Gastroesophageal sphincter (tissue), 4 donors: ENCODE measurements around the gene ST3GAL5. TPM values are rescaled to one million over a fixed set of nuclear protein-coding genes. Genes with fewer than 3 reads are reported as not detected.

ENCODE experiments used
- ATAC-seq: fragments of 150-250 bp; one replicate; pipeline ENCODE4 v1.9.1; 2016; ENCODE audit warnings: mild to moderate bottlenecking, moderate library complexity
- H3K27ac ChIP-seq, 4 donors: fragments of 200-600 bp; sonication (generic) in 3 of 4; 1 replicate in 3 of 4; 2 replicates in 1 of 4; pipeline ENCODE4 v1.5.1; 2016 to 2019
- H3K27me3 ChIP-seq: fragments of 200-600 bp; sonication (generic); one replicate; pipeline ENCODE4 v1.5.1; 2019
- H3K36me3 ChIP-seq, 2 donors: fragments of 200-600 bp; sonication (generic); one replicate each; pipeline ENCODE4 v1.5.1; 2019; ENCODE audit warnings: control low read depth in 1 of 2
- H3K4me1 ChIP-seq, 3 donors: fragments of 200-600 bp; sonication (generic); 1 replicate in 2 of 3; 2 replicates in 1 of 3; pipeline ENCODE4 v1.5.1; 2016 to 2019; ENCODE audit warnings: control low read depth in 2 of 3
- H3K4me3 ChIP-seq, 2 donors: fragments of 200-600 bp; sonication (generic); one replicate each; pipeline ENCODE4 v1.5.1; 2019; ENCODE audit warnings: mild to moderate bottlenecking in 1 of 2, moderate library complexity in 1 of 2
- H3K9me3 ChIP-seq, 3 donors: fragments of 200-600 bp; sonication (generic); one replicate each; pipeline ENCODE4 v1.5.1; 2017 to 2019; ENCODE audit warnings: control low read depth in 2 of 3
- CTCF ChIP-seq, 4 experiments: fragments of 200-600 bp in 2 of 4; fragments of 450-650 bp in 2 of 4; sonication (generic) in 1 of 4; IDR thresholded peaks; one replicate each; pipeline ENCODE4 v1.5.1; 2017 to 2019; ENCODE audit warnings: antibody characterized with exemption in 4 of 4, mild to moderate bottlenecking in 2 of 4, moderate library complexity in 2 of 4
- EP300 ChIP-seq: sonication (generic); formaldehyde crosslinking; IDR thresholded peaks from one replicate; pipeline ENCODE4 v1.6.1; 2017; ENCODE audit warnings: antibody characterized with exemption, mild to moderate bottlenecking
- POLR2A ChIP-seq, 2 donors: fragments of 450-650 bp; IDR thresholded peaks; one replicate each; pipeline ENCODE4 v1.6.1; 2017; ENCODE audit warnings: antibody characterized with exemption in 2 of 2, mild to moderate bottlenecking in 2 of 2, moderate library complexity in 1 of 2
- POLR2AphosphoS5 ChIP-seq: sonication (generic); formaldehyde crosslinking; IDR thresholded peaks from one replicate; pipeline ENCODE4 v1.6.1; 2017; ENCODE audit warnings: antibody characterized with exemption
- WGBS, 2 donors: methylation state at CpG; one replicate each; pipeline ENCODE4 v1.1.5; 2018; ENCODE audit warnings: low coverage in 1 of 2; 5-methylcytosine and 5-hydroxymethylcytosine counted together
- total RNA-seq, 4 donors: library from RNA; depleted of rRNA; stranded (reverse); fragments of >200 nt; gene quantifications; one replicate each; pipeline ENCODE4 v1.1.0, GENCODE V29; 2016

The ST3GAL5 gene
- total RNA-seq, 4 donors from 2014 or later = 15.2 to 55.9 (median 22.7) TPM

- Histone ChIP-seq H3K9me3 (no peaks in the 10 kb centered on the region), H3K36me3 (no peaks in the 10 kb centered on the region), H3K27me3 (no peaks in the 10 kb centered on the region), H3K27ac (no peak overlapping the region), H3K4me1 (peaks cover 0 to 7% (median 3%) of the 10 kb centered on the region in 3 donors), H3K4me3 (no peak overlapping the region)
- 98 to 100% methylated on average over 2 to 5 of the region's 6 CpGs for WGBS, 2 donors
- ATAC-seq = no peak
- TF ChIP-seq CTCF (IDR thresholded peaks at IDR 0.05) (no peak), POLR2A (IDR thresholded peaks at IDR 0.05) (no peak), POLR2AphosphoS5 (no peak), EP300 (no peak)
These were observed 17.2 kb downstream of the ST3GAL5 start for GRCh38 chr2:85871494-85872164.

- H3K9me3 ChIP-seq = no peaks in the 10 kb centered on the region
- ATAC-seq = no peak
- no peak overlapping the region for H3K27ac ChIP-seq
- H3K27me3 ChIP-seq = no peaks in the 10 kb centered on the region
- H3K4me3 ChIP-seq = no peak overlapping the region
- H3K36me3 ChIP-seq = no peaks in the 10 kb centered on the region
- no peak for TF ChIP-seq CTCF (IDR thresholded peaks at IDR 0.05)
- TF ChIP-seq POLR2AphosphoS5 = no peak
- no peak for TF ChIP-seq EP300
- no peak for TF ChIP-seq POLR2A (IDR thresholded peaks at IDR 0.05)
- peaks cover 0 to 17% (median 3%) of the 10 kb centered on the region in 3 donors for H3K4me1 ChIP-seq
- 93 to 100% methylated on average over 4 to 9 of the region's 9 CpGs for WGBS, 2 donors
These were observed 20.0 kb downstream of the ST3GAL5 start for GRCh38 chr2:85868822-85869221.

GRCh38 chr2:85867556-85868292, 21.1 kb downstream of the ST3GAL5 start:
- no peak overlapping the region for H3K4me3 ChIP-seq
- H3K27me3 ChIP-seq = no peaks in the 10 kb centered on the region
- no peaks in the 10 kb centered on the region for H3K9me3 ChIP-seq
- TF ChIP-seq EP300 (no peak), POLR2A (IDR thresholded peaks at IDR 0.05) (no peak), CTCF (IDR thresholded peaks at IDR 0.05) (no peak), POLR2AphosphoS5 (no peak)
- ATAC-seq = no peak
- peaks cover 0 to 10% of the 10 kb centered on the region in 2 donors for H3K36me3 ChIP-seq
- no peak overlapping the region for H3K27ac ChIP-seq
- WGBS, 2 donors = 85 to 88% methylated on average over 10 of the region's 11 CpGs
- H3K4me1 ChIP-seq = peaks cover 0 to 17% (median 3%) of the 10 kb centered on the region in 3 donors

GRCh38 chr2:85867121-85867520, 21.7 kb downstream of the ST3GAL5 start:
- Histone ChIP-seq H3K36me3 (peaks cover 0 to 16% of the 10 kb centered on the region in 2 donors), H3K9me3 (no peaks in the 10 kb centered on the region), H3K4me1 (peaks cover 0 to 17% (median 3%) of the 10 kb centered on the region in 3 donors), H3K27ac (no peak overlapping the region), H3K27me3 (no peaks in the 10 kb centered on the region), H3K4me3 (no peak overlapping the region)
- no peak for ATAC-seq
- WGBS, 2 donors = 100% methylated on average over 1 of the region's 1 CpG
- no peak for TF ChIP-seq POLR2AphosphoS5
- no peak for TF ChIP-seq CTCF (IDR thresholded peaks at IDR 0.05)
- TF ChIP-seq POLR2A (IDR thresholded peaks at IDR 0.05) = no peak
- TF ChIP-seq EP300 = no peak
